CD4-positive, alpha-beta T cell treated with Interferon gamma for 1 hour (primary cell): ENCODE data around the gene FOXC1.

Source experiments
- DNase-seq: peaks from one replicate; pipeline ENCODE4 v3.0.0-alpha.2; 2020

Gene FOXC1

DNA sequence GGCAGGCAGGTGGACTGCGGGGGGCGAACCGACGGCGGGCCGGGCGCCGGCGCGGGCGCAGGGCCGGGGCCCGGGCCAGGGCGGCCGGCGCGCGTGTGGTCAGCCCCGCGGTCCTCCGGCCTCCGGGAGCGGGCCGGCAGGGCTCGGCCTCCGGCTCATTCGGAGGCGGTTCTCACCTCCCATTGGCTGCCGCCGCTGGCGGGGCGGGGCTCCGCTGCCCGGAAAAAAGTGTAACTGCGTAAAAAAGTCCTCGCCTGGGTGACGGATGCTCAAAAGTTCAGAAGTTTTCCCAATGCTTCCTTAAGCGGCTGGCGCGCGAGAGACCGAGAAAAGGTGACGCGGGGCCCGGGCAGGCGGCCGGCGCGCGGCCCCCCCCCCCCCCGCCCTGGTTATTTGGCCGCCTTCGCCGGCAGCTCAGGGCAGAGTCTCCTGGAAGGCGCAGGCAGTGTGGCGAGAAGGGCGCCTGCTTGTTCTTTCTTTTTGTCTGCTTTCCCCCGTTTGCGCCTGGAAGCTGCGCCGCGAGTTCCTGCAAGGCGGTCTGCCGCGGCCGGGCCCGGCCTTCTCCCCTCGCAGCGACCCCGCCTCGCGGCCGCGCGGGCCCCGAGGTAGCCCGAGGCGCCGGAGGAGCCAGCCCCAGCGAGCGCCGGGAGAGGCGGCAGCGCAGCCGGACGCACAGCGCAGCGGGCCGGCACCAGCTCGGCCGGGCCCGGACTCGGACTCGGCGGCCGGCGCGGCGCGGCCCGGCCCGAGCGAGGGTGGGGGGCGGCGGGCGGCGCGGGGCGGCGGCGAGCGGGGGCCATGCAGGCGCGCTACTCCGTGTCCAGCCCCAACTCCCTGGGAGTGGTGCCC lies at the start of gene FOXC1:
FOXC1 (plus strand) TSS at position 268 of the 849 bp plus-strand sequence; CDS start at position 799, 531 bp downstream.
- peak; percentile 38 for DNase-seq

GRCh38 chr6:1560281-1561058 lies 49.2 kb upstream of the FOXC1 start:
- no peak for DNase-seq

- DNase-seq, result no peak
These were observed 48.4 kb upstream of the FOXC1 start for GRCh38 chr6:1561355-1561754.

- DNase-seq, result no peak
These were observed 47.4 kb upstream of the FOXC1 start for GRCh38 chr6:1562171-1562955.

- DNase-seq, result no peak
These were observed 40.3 kb upstream of the FOXC1 start for GRCh38 chr6:1569377-1569776.

GRCh38 chr6:1570848-1571247 lies 38.9 kb upstream of the FOXC1 start:
- DNase-seq, result no peak

DNA sequence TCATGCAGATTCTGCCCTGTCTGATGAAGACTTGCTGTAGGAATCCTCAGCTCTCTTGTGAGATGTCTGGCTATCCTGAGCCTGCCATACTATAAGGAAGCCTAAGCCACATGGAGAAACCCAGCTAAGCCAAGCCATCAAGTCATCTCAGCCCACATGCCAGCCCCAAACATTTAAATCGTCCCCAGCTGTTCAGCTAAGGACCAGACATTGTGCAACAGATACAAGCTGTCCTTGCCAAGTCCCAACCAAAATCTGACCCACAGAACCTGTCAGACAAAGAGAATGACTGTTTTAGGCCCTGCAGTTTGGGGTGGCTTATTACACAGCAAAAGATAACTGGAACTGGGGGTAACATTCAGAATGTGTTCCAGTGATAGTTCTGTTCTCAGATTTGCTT lies 36.8 kb upstream of the FOXC1 start:
- no peak for DNase-seq

GRCh38 chr6:1574083-1574761 lies 35.5 kb upstream of the FOXC1 start:
- DNase-seq, result no peak

DNA sequence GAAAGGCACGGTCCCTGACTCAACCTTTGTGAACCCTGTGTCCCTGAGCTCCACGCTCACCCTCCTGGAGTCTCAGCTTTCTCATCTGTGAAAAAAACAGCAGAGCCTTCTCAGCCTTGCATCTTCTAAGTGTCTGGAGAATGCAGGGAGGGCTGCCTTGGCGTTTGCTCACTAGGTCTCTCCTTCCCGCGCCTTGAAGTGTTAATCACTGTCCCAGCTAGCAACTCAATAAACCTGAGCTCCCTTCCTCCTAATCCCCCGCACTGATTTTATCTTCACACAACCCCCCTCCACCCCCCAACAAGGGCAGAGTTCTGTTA lies 34.9 kb upstream of the FOXC1 start:
- DNase-seq, result no peak

DNA sequence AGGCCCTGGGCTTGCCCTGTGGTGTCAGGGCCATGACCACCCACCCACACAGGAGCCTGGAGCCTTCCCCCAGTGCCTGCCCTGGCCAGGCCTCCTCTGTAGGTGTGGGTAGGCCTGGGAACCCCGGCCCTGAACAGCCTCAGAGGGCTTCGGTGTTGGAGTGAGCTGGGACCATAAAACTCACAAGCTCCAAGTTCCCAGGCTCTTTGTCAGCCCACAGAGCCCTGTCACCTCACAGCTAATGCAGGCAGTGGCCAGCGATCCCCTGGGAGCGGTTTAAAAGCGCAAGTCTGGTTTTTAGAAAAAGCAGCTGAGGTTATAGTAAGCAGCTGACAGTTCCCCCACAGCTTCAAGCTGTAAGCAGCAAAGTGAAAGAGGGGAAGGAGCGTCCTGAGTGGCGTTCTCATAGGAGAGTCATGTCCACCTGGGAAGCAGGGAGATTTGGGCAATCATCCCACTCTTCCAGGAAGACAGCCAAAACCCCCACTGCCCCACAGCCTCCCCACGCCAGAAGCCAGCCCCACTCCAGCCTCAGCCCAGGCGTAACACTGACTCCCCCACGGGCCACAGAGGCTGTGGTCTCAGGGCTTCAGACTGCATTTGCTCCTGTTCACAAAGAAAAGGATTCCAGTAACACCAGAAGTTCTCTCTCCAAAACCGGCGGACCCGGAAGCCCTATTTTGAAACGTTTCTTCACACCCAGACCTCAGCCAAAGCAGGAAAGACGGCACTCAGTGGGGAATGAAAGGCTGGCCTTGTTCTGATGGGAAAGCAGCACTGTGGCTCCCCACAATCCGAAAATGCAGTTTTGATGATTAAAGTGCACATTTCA lies 34.3 kb upstream of the FOXC1 start:
- no peak for DNase-seq

DNA sequence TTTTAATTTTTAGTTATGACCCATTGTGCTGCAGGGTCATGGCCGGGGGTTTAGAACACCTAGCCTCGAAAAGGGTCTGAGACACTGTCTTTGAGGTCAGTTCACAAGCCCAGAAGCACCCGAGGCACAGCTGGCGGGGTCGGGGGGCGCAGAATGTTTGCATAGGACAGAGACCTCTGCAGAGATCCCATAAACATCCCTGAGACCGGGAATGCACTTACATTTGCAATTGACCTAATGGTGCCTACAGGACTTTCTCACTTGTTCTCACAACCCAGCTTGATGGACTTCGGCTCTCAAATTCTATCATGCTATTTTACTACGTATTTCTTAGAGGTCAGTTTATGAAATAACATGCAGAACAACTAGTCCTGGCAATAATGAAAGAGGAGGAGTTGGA lies 33.5 kb upstream of the FOXC1 start:
- DNase-seq, result no peak

DNA sequence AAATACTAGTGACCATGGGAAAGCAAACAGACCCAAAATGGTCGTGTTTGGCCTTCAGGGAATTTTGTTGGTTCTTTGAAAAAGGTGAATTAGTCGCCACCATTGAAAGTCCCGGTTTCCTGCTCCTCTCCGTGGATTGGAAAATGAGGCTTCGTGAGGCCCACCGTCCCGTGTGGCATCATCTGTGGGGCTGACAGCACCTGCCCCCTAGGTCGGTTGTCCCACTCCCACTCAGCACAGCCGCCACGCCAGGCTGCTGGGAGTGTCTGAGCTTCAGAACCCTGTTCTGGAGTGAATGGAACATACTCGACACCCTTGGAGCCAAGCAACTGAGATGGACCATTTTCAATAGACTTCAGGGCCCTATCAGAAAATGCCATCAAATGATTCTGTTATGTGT lies 33.0 kb upstream of the FOXC1 start:
- no peak for DNase-seq

GRCh38 chr6:1577146-1577680 lies 32.5 kb upstream of the FOXC1 start:
- DNase-seq, result no peak

GRCh38 chr6:1577896-1578745 lies 31.6 kb upstream of the FOXC1 start:
- DNase-seq, result no peak

DNA sequence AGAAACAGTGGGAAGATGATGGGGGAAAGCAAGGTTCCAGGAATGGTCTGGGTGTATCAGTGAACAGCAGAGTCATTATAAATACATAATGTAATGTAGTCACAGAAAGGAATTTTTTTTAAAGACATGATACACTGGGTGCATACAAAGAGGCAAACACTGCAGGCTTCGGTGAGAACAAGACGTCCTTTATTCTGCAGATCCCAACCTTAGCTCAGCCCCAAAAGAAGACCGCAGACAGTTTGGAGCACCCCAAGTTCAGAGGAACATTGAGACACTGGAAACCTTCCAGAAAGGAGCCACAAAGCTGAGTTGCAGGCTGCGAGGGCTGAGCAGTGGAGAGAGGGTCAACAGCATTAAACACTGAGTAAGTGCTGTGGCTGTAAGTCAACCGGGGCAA lies 30.6 kb upstream of the FOXC1 start:
- no peak for DNase-seq

- no peak for DNase-seq
These were observed 29.6 kb upstream of the FOXC1 start for GRCh38 chr6:1580109-1580508.

- DNase-seq, result no peak
These were observed 29.1 kb upstream of the FOXC1 start for GRCh38 chr6:1580585-1580984.

GRCh38 chr6:1581120-1581991 lies 28.4 kb upstream of the FOXC1 start:
- no peak for DNase-seq

DNA sequence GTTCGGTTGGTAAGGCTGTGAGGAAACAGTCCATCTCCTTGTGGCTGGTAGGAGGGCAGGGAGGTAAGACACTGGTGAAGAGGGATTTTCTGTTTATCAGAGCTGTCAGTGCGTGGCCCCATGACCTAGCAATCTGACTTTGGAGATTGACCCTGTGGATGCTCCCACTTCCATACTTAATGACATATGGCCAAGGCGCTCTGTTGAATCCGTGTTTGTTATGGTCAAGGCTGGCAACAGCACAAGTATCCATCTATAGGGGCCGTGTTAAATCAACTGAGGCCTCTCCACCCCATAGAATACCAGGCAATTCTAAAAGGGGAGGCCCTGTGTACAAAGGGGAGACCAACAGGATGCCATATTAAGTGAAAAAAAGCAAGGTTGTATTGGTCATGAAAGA lies 25.6 kb upstream of the FOXC1 start:
- no peak for DNase-seq
